ENCODE data around the gene DEPP1.
A peak's percentile ranks its signal among the peaks of the same experiment; 100 is the strongest.

The DEPP1 gene

GRCh38 chr10:44966816-44967509 is 11.6 kb downstream of the DEPP1 start:
- no peak for DNase-seq (ENCODE audit: low read depth)

DNA sequence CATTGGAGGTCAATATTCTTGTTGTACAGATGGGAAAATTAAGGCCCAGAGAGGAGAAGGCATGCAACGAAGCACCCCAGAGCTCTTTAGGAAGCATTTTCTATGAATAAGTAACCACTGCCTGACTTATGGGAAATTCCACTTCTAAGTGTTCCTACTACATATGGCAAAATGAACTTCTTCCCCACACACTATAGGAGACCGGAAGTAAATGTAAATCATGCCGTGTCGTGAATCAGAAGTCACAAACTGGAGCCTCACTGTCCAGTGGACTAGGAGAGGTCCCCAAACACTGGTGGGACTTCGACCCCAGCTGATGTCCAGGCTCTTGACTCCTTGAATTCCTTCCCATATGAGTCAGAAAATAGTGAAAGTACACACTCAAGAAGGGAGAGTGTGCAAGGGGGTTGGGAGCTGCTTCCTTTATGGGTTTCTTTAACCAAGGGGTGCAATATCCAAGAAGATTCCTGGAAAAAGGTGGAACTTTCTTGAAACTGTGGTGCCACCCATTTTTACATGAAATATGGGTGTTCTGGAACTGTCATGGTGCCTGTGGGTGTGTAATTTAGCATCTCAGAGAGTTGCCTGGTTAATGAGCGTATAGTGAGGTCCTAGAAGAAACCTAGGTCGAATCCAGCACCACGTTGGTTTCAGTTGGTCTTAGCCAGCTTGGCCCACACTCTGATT is 12.3 kb downstream of the DEPP1 start:
- no peak for DNase-seq (ENCODE audit: low read depth)

GRCh38 chr10:44965651-44966097 is 12.9 kb downstream of the DEPP1 start:
- no peak for DNase-seq (ENCODE audit: low read depth)

GRCh38 chr10:44965104-44965503 is 13.5 kb downstream of the DEPP1 start:
- DNase-seq (ENCODE audit: low read depth): no peak

- DNase-seq (ENCODE audit: low read depth): no peak
Measured at GRCh38 chr10:44963772-44964633, 14.6 kb downstream of the DEPP1 start.

GRCh38 chr10:44962870-44963738 is 15.5 kb downstream of the DEPP1 start:
- no peak for DNase-seq (ENCODE audit: low read depth)

GRCh38 chr10:44961931-44962750 is 16.5 kb downstream of the DEPP1 start:
- DNase-seq (ENCODE audit: low read depth): no peak

GRCh38 chr10:44961230-44961571 is 17.4 kb downstream of the DEPP1 start:
- no peak for DNase-seq (ENCODE audit: low read depth)

DNA sequence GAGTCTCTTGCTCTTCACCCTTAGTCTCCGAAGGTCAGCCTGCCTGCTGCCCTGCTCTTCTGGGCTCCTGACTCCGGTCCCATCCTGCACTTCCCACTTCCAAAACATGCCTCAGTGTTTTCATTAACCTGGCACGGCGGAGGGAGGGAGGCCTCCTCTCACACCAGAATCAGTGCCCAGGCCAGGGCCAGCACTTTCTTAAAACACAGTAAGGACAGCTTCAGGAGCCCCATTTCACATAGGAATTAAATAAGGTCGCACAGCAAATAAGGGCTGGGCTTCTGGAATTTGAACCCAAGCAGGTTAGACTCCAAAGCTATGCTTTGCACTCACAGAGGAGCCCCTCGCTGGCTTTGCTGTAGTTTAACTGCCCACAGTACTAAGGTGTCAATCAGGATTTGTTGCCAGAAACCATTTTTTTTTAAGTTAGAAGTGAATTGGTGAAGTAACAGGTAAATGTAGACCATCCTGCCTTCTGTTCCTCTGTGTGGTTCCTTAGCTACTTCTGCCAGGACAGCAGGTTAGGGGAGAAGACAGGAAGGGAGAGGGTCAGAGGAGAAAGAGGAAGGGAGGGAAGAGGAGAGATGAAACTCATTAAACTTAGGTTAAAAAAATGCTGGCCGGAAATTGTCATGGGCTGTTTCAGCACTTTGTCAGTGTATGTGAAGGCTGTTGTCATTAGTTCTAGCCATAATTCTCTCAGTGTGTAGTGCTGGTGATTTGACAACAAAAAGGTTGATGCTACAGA is 18.0 kb downstream of the DEPP1 start:
- no peak for DNase-seq (ENCODE audit: low read depth)

GRCh38 chr10:44960088-44960460 is 18.5 kb downstream of the DEPP1 start:
- DNase-seq (ENCODE audit: low read depth): no peak

GRCh38 chr10:44959247-44960087 is 19.1 kb downstream of the DEPP1 start, which contains the start of gene RASSF4:
RASSF4 (plus strand) TSS chr10:44959802; CDS start chr10:44970203, 10,401 bp downstream.
- DNase-seq (ENCODE audit: low read depth): peak; percentile 66

GRCh38 chr10:44958898-44959246 is 19.7 kb downstream of the DEPP1 start:
- DNase-seq (ENCODE audit: low read depth): no peak

- no peak for DNase-seq (ENCODE audit: low read depth)
Measured at GRCh38 chr10:44958196-44958897, 20.3 kb downstream of the DEPP1 start.

DNA sequence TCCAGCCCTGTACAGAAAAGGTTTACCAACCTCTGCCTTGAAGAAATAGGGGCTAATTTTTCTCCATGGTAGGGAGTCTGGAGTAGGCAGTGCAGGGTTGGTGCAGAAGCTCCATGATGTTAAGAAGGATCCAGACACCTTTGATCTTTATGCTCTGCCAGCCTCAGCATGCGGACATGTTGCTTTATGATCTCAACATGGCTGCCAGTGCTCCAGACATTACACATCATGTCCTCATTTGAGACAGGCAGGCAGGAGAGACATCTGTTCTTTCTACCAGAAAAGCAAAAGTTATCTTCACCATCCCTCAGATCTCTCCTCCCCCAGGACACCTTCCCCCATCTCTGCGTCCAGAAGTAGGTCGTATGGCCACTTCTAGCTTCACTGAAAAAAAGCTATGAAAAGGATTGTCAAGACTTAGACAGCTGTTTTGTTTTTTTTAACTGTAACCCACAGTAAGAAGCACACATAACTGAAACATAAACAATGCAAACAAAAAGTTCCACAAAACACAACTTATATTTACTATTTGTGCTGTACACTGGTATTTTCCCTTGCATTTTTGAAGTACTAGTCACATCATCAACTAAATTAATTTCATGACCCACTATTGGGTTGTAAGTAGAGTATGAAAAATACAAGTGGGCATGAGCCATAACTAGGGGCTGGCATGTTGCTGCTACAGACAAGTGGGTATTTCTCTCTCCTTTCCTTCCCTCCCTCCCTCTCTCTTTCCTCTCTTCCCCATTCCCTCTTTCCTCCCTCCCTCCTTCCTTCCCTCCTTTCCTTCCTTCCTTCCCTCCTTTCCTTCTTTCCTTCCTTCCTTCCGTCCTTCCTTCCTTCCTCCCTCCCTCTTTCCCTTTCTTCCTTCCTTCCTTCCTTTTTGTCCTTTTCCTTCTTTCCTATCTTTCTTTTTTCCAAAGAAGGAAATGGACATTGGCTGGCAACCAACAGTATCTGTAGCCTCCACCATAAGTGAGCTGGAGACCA is 21.6 kb downstream of the DEPP1 start:
- DNase-seq (ENCODE audit: low read depth): no peak

DNA sequence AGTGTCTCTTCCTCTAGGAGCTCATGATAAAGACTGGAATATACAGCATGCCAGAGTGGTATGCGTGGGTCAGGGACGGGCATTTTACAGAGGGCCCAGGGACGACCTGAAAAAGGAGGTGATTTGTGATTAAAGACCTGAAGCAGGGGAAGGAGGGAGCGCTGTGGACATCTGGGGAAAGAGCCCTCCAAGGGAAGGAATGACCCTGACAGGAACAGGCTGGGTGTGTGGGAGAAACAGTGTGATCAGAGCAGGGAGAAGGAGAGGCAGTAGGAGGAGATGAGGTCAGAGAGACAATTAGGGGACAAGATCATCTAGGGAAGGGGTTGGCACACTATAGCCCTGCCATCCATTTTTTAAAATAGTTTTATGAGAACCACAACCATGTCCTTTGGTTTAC is 22.4 kb downstream of the DEPP1 start:
- DNase-seq (ENCODE audit: low read depth): no peak

DNA sequence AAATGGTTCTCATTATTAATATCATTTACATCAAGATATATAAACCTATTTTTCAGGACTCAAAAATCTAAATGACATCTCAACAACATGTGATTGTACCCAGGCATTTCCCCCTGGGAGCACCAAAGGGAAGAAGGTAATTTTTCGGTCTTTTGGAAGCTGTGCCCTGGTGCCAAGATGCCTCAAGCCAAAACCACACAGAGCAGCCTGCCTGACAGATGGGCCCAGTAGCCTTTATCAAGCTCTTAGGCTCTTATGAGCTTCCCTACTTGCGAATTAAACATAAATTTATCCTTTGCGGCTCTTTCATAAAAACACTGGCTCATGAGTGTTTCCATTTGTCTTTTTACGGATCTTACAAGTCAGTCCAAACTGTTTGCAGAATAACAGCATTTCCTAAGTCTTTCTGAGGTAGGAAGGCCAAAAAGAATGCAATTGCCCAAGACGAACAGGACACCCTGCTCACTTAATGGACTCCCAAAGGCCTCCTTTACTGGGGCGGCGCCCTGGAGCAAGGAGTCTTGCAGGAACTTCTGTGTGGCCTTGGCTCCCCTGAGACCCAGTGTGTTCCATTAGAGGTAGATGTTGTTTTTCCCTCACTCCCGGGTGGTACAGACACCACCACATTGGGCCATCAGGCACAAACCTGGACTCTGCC is 23.1 kb downstream of the DEPP1 start:
- DNase-seq (ENCODE audit: low read depth): no peak

DNA sequence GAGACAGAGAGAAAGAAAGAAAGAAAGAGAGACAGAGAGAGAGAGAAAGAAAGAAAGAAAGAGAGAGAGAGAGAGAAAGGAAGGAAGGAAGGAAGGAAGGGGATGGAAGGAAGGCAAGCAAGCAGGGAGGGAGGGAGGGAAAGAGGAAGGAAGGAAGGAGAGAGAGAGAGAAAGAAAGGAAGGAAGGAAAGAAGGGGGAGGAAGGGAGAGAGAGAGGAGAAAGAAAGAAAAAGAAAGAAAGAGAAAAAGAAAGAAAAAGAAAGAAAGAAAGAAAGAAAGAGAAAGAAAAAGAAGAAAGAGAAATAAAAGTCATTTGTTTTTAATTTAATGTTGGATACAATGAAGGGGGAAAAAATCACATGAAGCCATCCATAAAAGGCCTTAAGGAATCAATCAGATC is 23.6 kb downstream of the DEPP1 start:
- no peak for DNase-seq (ENCODE audit: low read depth)
